ENCODE measurements around the gene DMD. TPM values are rescaled to one million over a fixed set of nuclear protein-coding genes. Genes with fewer than 3 reads are reported as not detected.

DMD gene
- total RNA-seq, 1 experiment from 2014 or later, result 47.2 TPM

- intact Hi-C loops (cut with micrococcal nuclease; ENCODE audit: unreplicated experiment), result no loop called here
- no peak for DNase-seq
- no peaks in the 10 kb centered on the region for H3K27me3 Mint-ChIP-seq (ENCODE audit: insufficient read depth, unreplicated experiment)
- Histone ChIP-seq H3K27me3 (replicated peaks; ENCODE audit: control insufficient read depth, insufficient read depth, low read length) (no peaks in the 10 kb centered on the region), H3K4me1 (no peaks in the 10 kb centered on the region), H3K9me3 (no peaks in the 10 kb centered on the region), H3K36me3 (ENCODE audit: control insufficient read depth, insufficient read depth, low read length) (no peaks in the 10 kb centered on the region), H3K4me3 (ENCODE audit: low read depth, low read length) (no peak overlapping the region)
- TF ChIP-seq, protein P1, sequence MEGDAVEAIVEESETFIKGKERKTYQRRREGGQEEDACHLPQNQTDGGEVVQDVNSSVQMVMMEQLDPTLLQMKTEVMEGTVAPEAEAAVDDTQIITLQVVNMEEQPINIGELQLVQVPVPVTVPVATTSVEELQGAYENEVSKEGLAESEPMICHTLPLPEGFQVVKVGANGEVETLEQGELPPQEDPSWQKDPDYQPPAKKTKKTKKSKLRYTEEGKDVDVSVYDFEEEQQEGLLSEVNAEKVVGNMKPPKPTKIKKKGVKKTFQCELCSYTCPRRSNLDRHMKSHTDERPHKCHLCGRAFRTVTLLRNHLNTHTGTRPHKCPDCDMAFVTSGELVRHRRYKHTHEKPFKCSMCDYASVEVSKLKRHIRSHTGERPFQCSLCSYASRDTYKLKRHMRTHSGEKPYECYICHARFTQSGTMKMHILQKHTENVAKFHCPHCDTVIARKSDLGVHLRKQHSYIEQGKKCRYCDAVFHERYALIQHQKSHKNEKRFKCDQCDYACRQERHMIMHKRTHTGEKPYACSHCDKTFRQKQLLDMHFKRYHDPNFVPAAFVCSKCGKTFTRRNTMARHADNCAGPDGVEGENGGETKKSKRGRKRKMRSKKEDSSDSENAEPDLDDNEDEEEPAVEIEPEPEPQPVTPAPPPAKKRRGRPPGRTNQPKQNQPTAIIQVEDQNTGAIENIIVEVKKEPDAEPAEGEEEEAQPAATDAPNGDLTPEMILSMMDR (IDR thresholded peaks at IDR 0.05; ENCODE audit: insufficient read depth in 1 of 2, low read depth in 1 of 2, low read length in 1 of 2, severe bottlenecking in 1 of 2, unreplicated experiment in 1 of 2), result no peak
- H3K36me3 Mint-ChIP-seq (ENCODE audit: insufficient read depth, unreplicated experiment), result no peaks in the 10 kb centered on the region
- POLR2A ChIA-PET, result no interaction called here
- no peak overlapping the region for H3K27ac Mint-ChIP-seq (ENCODE audit: unreplicated experiment)
- peaks cover 5% of the 10 kb centered on the region for H3K4me1 Mint-ChIP-seq (ENCODE audit: low read depth, unreplicated experiment)
- CTCF ChIA-PET, result no interaction called here
- BruUV-seq (replicated peaks), result no TSS peak
- H3K4me3 Mint-ChIP-seq (ENCODE audit: unreplicated experiment), result no peak overlapping the region
- no peaks in the 10 kb centered on the region for H3K9me3 Mint-ChIP-seq (ENCODE audit: unreplicated experiment)
Measured at GRCh38 chrX:32839781-32840180, 371.6 kb downstream of the DMD start.

DNA sequence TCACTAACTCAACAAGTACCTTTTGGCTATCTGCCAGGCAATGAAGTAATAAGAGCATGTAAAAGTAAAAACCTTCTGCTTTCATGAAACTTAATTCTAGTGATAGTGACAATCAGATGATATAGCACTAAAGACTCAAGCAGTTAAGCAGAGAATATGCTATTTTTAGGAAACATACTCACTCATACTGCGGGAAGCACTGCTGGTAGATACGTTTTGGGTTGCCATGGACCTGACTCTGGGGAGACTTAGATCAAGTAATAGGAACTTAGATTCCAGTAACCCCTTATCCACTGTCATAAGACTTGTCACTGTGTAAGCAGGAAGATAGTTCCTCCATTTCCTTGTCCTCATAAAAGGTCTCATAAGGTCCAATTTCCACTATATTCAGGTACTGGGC lies 386.3 kb downstream of the DMD start:
- DNase-seq, result no peak
- H3K27ac Mint-ChIP-seq (ENCODE audit: unreplicated experiment), result no peak overlapping the region
- POLR2A ChIA-PET, result no interaction called here
- Histone ChIP-seq H3K9me3 (no peaks in the 10 kb centered on the region), H3K4me3 (ENCODE audit: low read depth, low read length) (no peak overlapping the region), H3K27me3 (replicated peaks; ENCODE audit: control insufficient read depth, insufficient read depth, low read length) (no peaks in the 10 kb centered on the region), H3K4me1 (no peaks in the 10 kb centered on the region), H3K36me3 (ENCODE audit: control insufficient read depth, insufficient read depth, low read length) (no peaks in the 10 kb centered on the region)
- no peaks in the 10 kb centered on the region for H3K36me3 Mint-ChIP-seq (ENCODE audit: insufficient read depth, unreplicated experiment)
- no peak overlapping the region for H3K4me3 Mint-ChIP-seq (ENCODE audit: unreplicated experiment)
- H3K27me3 Mint-ChIP-seq (ENCODE audit: insufficient read depth, unreplicated experiment), result no peaks in the 10 kb centered on the region
- BruUV-seq (replicated peaks), result no TSS peak
- CTCF ChIA-PET, result no interaction called here
- H3K9me3 Mint-ChIP-seq (ENCODE audit: unreplicated experiment), result no peaks in the 10 kb centered on the region
- TF ChIP-seq, protein P1 (IDR thresholded peaks at IDR 0.05; ENCODE audit: insufficient read depth in 1 of 2, low read depth in 1 of 2, low read length in 1 of 2, severe bottlenecking in 1 of 2, unreplicated experiment in 1 of 2), result no peak
- no peaks in the 10 kb centered on the region for H3K4me1 Mint-ChIP-seq (ENCODE audit: low read depth, unreplicated experiment)
- intact Hi-C loops (cut with micrococcal nuclease; ENCODE audit: unreplicated experiment), result no loop called here

DNA sequence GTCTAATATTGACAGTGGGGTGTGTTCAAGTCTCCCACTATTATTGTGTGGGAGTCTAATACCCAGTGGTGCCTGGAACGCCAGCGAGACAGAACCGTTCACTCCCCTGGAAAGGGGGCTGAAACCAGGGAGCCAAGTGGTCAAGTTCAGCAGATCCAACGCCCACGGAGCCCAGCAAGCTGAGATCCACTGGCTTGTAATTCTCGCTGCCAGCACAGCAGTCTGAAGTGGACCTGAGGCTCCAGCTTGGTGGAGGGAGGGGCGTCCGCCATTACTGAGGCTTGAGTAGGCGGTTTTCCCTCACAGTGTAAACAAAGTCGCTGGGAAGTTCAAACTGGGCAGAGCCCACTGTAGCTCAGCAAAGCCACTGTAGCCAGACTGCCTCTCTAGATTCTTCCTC lies 407.3 kb downstream of the DMD start:
- no peak overlapping the region for H3K4me3 Mint-ChIP-seq (ENCODE audit: unreplicated experiment)
- H3K27me3 Mint-ChIP-seq (ENCODE audit: insufficient read depth, unreplicated experiment), result no peaks in the 10 kb centered on the region
- BruUV-seq (replicated peaks), result no TSS peak
- CTCF ChIA-PET, result no interaction called here
- POLR2A ChIA-PET, result no interaction called here
- intact Hi-C loops (cut with micrococcal nuclease; ENCODE audit: unreplicated experiment), result no loop called here
- H3K9me3 ChIP-seq, result no peaks in the 10 kb centered on the region
- no peak for DNase-seq
- no peaks in the 10 kb centered on the region for H3K36me3 Mint-ChIP-seq (ENCODE audit: insufficient read depth, unreplicated experiment)
- TF ChIP-seq, protein P1 (IDR thresholded peaks at IDR 0.05; ENCODE audit: insufficient read depth in 1 of 2, low read depth in 1 of 2, low read length in 1 of 2, severe bottlenecking in 1 of 2, unreplicated experiment in 1 of 2), result no peak
- no peak overlapping the region for H3K27ac Mint-ChIP-seq (ENCODE audit: unreplicated experiment)
- H3K4me3 ChIP-seq (ENCODE audit: low read depth, low read length), result no peak overlapping the region
- H3K9me3 Mint-ChIP-seq (ENCODE audit: unreplicated experiment), result no peaks in the 10 kb centered on the region
- no peaks in the 10 kb centered on the region for H3K4me1 Mint-ChIP-seq (ENCODE audit: low read depth, unreplicated experiment)
- no peaks in the 10 kb centered on the region for H3K4me1 ChIP-seq
- no peaks in the 10 kb centered on the region for H3K36me3 ChIP-seq (ENCODE audit: control insufficient read depth, insufficient read depth, low read length)
- no peaks in the 10 kb centered on the region for H3K27me3 ChIP-seq (replicated peaks; ENCODE audit: control insufficient read depth, insufficient read depth, low read length)

Measured in Caco-2 (cell line).